Hepatocyte (in vitro differentiated cells): ENCODE results near the gene STK11. TPM values are rescaled to one million over a fixed set of nuclear protein-coding genes. Genes with fewer than 3 reads are reported as not detected.

Experiments used
- DNase-seq: peaks from one replicate; pipeline ENCODE4 v3.0.0-alpha.2; 2016; ENCODE audit warnings: low spot score
- H2AFZ ChIP-seq: fragments of 200-600 bp; sonication (generic); 2 replicates; pipeline ENCODE4 v1.6.0; 2016; ENCODE audit warnings: antibody characterized with exemption, mild to moderate bottlenecking
- H3K27ac ChIP-seq: fragments of 200-600 bp; sonication (generic); 2 replicates; pipeline ENCODE4 v1.5.1; 2016; ENCODE audit warnings: mild to moderate bottlenecking
- H3K27me3 ChIP-seq: fragments of 200-600 bp; sonication (generic); 2 replicates; pipeline ENCODE4 v1.6.1; 2016
- H3K36me3 ChIP-seq: fragments of 200-600 bp; sonication (generic); replicated peaks from 2 replicates; pipeline ENCODE4 v1.5.1; 2016; ENCODE audit warnings: low read depth; ENCODE audit not compliant: insufficient read depth
- H3K4me1 ChIP-seq: fragments of 200-600 bp; sonication (generic); 2 replicates; pipeline ENCODE4 v1.5.1; 2016; ENCODE audit warnings: mild to moderate bottlenecking, moderate library complexity; ENCODE audit not compliant: insufficient read depth
- H3K4me2 ChIP-seq: fragments of 200-600 bp; sonication (generic); 2 replicates; pipeline ENCODE4 v1.6.0; 2016
- H3K4me3 ChIP-seq: fragments of 200-600 bp; sonication (generic); 2 replicates; pipeline ENCODE4 v1.5.1; 2016; ENCODE audit warnings: mild to moderate bottlenecking
- H3K79me2 ChIP-seq: fragments of 200-600 bp; sonication (generic); 2 replicates; pipeline ENCODE4 v1.6.0; 2017; ENCODE audit warnings: mild to moderate bottlenecking
- H3K9me2 ChIP-seq: fragments of 200-600 bp; sonication (generic); replicated peaks from 2 replicates; pipeline ENCODE4 v1.6.0; 2017; ENCODE audit warnings: mild to moderate bottlenecking; ENCODE audit not compliant: insufficient read depth
- H3K9me3 ChIP-seq: fragments of 200-600 bp; sonication (generic); 2 replicates; pipeline ENCODE4 v1.5.1; 2016; ENCODE audit warnings: low read depth, mild to moderate bottlenecking
- H4K20me1 ChIP-seq: fragments of 200-600 bp; sonication (generic); 2 replicates; pipeline ENCODE4 v1.6.0; 2016; ENCODE audit warnings: mild to moderate bottlenecking; ENCODE audit not compliant: insufficient read depth, poor library complexity, severe bottlenecking
- CTCF ChIP-seq: fragments of 200-600 bp; sonication (generic); IDR thresholded peaks from 2 replicates; pipeline ENCODE4 v1.5.1; 2016; ENCODE audit warnings: antibody characterized with exemption, mild to moderate bottlenecking; ENCODE audit not compliant: poor library complexity
- EZH2 ChIP-seq: fragments of 200-600 bp; sonication (generic); IDR thresholded peaks from 2 replicates; pipeline ENCODE4 v1.6.1; 2016; ENCODE audit warnings: antibody characterized with exemption, mild to moderate bottlenecking, borderline replicate concordance
- EZH2phosphoT487 ChIP-seq: fragments of 200-600 bp; sonication (generic); IDR thresholded peaks from one replicate; pipeline ENCODE4 v1.6.1; 2018; ENCODE audit warnings: antibody characterized with exemption, mild to moderate bottlenecking, low read depth, moderate library complexity; ENCODE audit not compliant: unreplicated experiment, severe bottlenecking
- WGBS: methylation state at CpG from one replicate; pipeline ENCODE4 v1.1.6; 2016; ENCODE audit warnings: low lambda C conversion rate; ENCODE audit errors: missing lambda C conversion rate; 5-methylcytosine and 5-hydroxymethylcytosine counted together
- polyA plus RNA-seq: library from polyadenylated mRNA; unstranded; fragments of >200 nt; fragmentation: Nextera tagmentation; extraction: Ambion mirVana; gene quantifications from 2 replicates; pipeline ENCODE4 v1.2.1, GENCODE V29; 2016
- total RNA-seq: library from RNA; depleted of rRNA; stranded (reverse); fragments of >200 nt; gene quantifications from 2 replicates; pipeline ENCODE4 v1.2.3, GENCODE V29; 2014

Gene STK11
- total and polyA plus RNA-seq, 2 experiments from 2014 or later = 48.9 to 76.6 TPM

GRCh38 chr19:1251330-1252220, 46.0 kb downstream of the STK11 start:
- TF ChIP-seq EZH2 = no peak
- no peak for TF ChIP-seq EZH2phosphoT487
- no peak for TF ChIP-seq CTCF
- no peaks in the 10 kb centered on the region for H3K36me3 ChIP-seq
- peaks cover 36% of the 10 kb centered on the region for H3K4me1 ChIP-seq
- WGBS = 4% methylated on average over 14 of the region's 41 CpGs
- peaks cover 30% of the 10 kb centered on the region for H4K20me1 ChIP-seq
- no peaks in the 10 kb centered on the region for H3K9me2 ChIP-seq
- H3K4me2 ChIP-seq = peak overlapping the region; percentile 91
- no peak overlapping the region for H2AFZ ChIP-seq
- H3K27ac ChIP-seq = peak overlapping the region; percentile 98
- H3K9me3 ChIP-seq = no peaks in the 10 kb centered on the region
- peak overlapping the region; percentile 98 for H3K4me3 ChIP-seq
- H3K27me3 ChIP-seq = no peaks in the 10 kb centered on the region
- peak; percentile 84 for DNase-seq
- H3K79me2 ChIP-seq = peaks cover 62% of the 10 kb centered on the region

GRCh38 chr19:1252221-1252820, 46.7 kb downstream of the STK11 start:
- Histone ChIP-seq H3K79me2 (peaks cover 67% of the 10 kb centered on the region), H3K36me3 (no peaks in the 10 kb centered on the region), H3K4me1 (peaks cover 38% of the 10 kb centered on the region)

GRCh38 chr19:1252821-1253513, 47.4 kb downstream of the STK11 start:
- Histone ChIP-seq H3K4me3 (peak overlapping the region; percentile 98), H3K4me1 (peaks cover 39% of the 10 kb centered on the region), H4K20me1 (peaks cover 42% of the 10 kb centered on the region), H2AFZ (no peak overlapping the region), H3K27me3 (no peaks in the 10 kb centered on the region), H3K9me2 (no peaks in the 10 kb centered on the region), H3K36me3 (no peaks in the 10 kb centered on the region), H3K9me3 (no peaks in the 10 kb centered on the region), H3K4me2 (peak overlapping the region; percentile 91), H3K79me2 (peaks cover 67% of the 10 kb centered on the region), H3K27ac (peak overlapping the region; percentile 98)
- TF ChIP-seq EZH2 (no peak), EZH2phosphoT487 (no peak), CTCF (no peak)
- DNase-seq = peak; percentile 95
- WGBS = 13% methylated on average over 18 of the region's 26 CpGs

More at GRCh38 chr19:1252221-1252820, 46.7 kb downstream of the STK11 start:
- Histone ChIP-seq H3K9me3 (no peaks in the 10 kb centered on the region), H3K4me2 (peak overlapping the region; percentile 91), H3K27me3 (no peaks in the 10 kb centered on the region), H3K4me3 (peak overlapping the region; percentile 98), H2AFZ (no peak overlapping the region), H4K20me1 (peaks cover 37% of the 10 kb centered on the region), H3K27ac (peak overlapping the region; percentile 98), H3K9me2 (no peaks in the 10 kb centered on the region)
- peak; percentile 85 for DNase-seq
- WGBS = 15% methylated on average over 20 of the region's 30 CpGs
- TF ChIP-seq EZH2 = no peak
- TF ChIP-seq EZH2phosphoT487 = no peak
- no peak for TF ChIP-seq CTCF
